ENCODE measurements around the gene KCNJ14.

KCNJ14 gene

GRCh38 chr19:48455171-48455907 is at the start of gene KCNJ14:
Gene KCNJ14, plus strand, starts transcription at chr19:48455574. Its CDS starts 6,151 bp downstream, at chr19:48461725.
- DNase-seq, result no peak

DNA sequence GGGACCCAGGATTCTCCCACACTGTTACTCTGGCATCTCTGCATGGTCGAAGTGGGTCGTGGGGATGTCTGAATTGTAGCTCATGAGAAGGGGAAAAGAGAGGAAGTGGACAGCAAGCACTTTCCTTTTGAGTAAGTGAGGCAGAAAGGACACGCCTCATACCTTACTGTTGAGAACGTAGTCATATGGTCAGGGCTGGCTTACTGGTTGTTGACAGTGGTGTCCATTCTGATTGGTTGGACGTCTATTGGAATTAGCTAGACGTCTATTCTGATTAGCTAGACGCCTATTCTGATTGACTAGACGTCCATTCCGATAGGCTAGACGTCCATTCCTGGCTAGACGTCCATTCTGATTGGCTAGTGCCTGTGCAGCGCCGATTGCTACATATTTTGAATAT is 49.5 kb upstream of the KCNJ14 start:
- DNase-seq, result no peak

DNA sequence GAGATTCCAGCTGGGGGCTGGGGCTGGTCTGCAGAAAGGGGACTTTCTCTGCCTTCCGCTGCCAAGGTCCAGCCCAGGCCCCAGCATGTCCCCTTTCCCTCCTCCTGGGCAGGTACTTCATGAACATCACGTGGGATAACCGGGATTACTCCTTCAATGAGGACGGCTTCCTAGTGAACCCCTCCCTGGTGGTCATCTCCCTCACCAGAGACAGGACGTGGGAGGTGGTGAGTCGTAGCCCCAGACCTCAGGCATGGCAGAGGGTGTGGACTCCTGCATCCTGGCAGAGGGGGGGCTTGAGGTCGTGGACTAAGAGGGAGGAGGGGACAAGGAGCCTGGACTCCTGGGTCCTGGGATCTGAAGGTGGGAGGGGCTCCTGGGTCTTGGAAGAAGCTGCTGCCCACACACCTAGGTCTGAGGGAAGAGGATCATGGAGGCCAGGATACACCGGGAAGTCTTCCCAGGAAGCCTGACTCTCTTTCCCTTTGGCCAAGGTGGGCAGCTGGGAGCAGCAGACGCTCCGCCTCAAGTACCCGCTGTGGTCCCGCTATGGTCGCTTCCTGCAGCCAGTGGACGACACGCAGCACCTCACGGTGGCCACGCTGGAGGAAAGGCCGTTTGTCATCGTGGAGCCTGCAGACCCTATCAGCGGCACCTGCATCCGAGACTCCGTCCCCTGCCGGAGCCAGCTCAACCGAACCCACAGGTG is 41.3 kb upstream of the KCNJ14 start:
- DNase-seq, result no peak

GRCh38 chr19:48415395-48415794 is 40.0 kb upstream of the KCNJ14 start:
- no peak for DNase-seq

DNA sequence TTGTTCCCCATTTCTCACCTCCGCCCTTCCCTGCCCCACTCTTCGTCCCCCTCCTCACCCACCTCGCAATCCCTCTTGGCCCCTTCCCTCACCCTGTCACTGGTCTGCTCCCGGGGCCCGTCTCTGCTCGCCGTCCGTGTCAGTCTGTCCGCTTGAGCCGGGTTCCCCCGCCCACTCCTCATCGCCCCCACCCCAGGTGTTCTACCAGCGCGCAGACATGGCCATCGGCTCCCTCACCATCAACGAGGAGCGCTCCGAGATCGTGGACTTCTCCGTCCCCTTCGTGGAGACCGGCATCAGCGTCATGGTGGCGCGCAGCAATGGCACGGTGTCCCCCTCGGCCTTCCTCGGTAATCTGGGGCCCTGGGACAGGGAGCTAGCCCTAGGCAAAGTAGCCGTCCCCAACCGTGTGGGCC is 39.6 kb upstream of the KCNJ14 start:
- DNase-seq, result no peak

- no peak for DNase-seq
Observed at GRCh38 chr19:48417421-48417820, 38.0 kb upstream of the KCNJ14 start.

GRCh38 chr19:48418317-48419064 is 36.9 kb upstream of the KCNJ14 start:
- DNase-seq, result no peak

- DNase-seq, result no peak
Observed at GRCh38 chr19:48419158-48419920, 36.0 kb upstream of the KCNJ14 start.

DNA sequence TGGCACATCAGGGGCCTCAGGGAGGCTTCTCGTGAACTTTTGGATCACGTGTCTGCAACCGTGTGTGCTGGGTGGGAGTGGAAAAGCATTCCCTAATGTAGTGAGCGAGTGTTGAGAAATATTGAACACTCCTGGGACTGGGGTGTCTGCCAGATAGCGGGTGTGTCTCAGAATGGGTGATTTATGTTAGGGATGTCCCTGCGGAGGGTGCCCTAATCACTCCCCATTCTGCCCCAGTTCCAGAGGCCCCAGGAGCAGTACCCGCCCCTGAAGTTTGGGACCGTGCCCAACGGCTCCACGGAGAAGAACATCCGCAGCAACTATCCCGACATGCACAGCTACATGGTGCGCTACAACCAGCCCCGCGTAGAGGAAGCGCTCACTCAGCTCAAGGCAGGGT is 33.8 kb upstream of the KCNJ14 start:
- DNase-seq, result no peak

- no peak for DNase-seq
Observed at GRCh38 chr19:48424694-48425219, 30.6 kb upstream of the KCNJ14 start.

DNA sequence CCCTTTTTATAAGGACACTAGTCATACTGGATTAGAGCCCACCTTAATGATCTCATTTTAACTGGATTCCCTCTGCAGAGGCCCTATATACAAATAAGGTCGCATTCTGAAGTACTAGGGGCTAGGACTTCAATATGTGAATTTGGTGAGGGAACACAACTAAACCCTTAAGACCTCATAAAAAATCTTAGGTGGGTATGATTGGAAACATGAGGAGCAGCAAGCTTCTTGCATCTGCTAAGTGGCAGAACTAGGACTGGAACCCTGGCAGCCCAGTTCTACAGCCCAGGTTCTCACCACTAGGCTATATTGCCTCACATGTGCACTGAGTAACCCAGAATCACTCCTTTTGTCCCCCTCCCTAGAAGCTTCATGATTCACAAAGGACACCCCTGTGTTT is 26.7 kb upstream of the KCNJ14 start:
- DNase-seq, result no peak

DNA sequence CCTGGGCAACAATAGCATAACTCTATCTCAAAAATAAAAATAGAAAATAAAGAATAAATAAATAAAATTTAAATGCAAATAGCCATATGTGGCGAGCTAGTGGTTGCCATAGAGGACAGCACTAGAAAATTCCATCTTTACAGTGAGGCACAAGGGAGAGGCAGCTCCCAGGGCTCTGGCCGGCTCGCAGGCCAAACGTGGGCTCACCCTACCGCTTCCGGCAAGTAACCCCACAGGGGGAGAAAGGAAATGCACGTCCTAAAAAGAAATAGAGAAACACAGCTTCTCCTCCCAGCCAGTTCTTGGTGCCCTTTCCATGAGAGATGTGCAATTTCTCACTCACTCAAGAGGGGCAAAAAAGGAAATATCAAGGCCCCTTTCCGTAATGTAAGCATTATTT is 22.0 kb upstream of the KCNJ14 start:
- no peak for DNase-seq

DNA sequence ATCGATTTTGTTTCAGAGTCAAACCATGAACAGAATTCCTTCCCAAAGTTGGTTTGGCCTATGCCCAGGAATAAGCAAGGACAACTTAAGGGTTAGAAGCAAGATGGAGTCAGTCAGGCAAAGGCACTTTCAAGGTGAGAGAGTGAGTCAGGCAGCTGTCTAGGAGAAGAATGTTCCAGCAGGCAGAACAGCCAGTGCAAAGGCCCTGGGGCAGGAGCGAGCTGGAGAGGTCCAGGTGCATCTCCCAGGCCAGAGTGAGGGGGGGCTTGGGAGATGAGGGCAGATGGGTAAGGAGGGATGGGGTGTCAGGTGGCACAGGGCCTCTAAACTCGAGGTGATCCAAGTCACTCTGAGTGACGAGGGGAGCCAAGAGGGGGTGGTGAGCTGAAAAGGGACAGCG is 18.8 kb upstream of the KCNJ14 start:
- no peak for DNase-seq

DNA sequence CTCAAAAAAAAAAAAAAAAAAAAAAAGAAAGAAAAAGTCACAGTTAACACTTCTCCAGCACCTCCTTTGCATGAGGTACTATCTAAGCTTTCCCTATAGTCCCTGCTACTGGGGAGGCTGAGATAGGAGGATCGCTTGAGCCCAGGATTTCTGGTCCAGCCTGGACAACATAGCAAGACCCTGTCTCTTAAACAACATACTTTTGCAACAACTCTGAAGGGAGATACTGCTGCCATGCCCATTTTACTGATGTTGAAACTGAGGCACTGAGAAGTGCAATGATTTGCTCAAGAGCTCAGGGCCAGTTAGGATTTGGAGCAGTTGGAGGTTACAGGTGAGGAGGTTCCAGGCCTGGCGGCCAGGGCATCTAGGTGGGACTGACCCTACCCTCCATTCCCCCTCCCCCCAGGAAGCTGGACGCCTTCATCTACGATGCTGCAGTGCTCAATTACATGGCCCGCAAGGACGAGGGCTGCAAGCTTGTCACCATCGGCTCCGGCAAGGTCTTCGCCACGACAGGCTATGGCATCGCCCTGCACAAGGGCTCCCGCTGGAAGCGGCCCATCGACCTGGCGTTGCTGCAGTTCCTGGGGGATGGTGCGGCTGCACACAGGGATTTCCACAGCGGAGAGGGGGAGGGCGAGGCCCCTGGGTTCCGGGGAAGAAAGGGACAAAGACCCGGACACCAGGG is 13.9 kb upstream of the KCNJ14 start:
- DNase-seq, result no peak

DNA sequence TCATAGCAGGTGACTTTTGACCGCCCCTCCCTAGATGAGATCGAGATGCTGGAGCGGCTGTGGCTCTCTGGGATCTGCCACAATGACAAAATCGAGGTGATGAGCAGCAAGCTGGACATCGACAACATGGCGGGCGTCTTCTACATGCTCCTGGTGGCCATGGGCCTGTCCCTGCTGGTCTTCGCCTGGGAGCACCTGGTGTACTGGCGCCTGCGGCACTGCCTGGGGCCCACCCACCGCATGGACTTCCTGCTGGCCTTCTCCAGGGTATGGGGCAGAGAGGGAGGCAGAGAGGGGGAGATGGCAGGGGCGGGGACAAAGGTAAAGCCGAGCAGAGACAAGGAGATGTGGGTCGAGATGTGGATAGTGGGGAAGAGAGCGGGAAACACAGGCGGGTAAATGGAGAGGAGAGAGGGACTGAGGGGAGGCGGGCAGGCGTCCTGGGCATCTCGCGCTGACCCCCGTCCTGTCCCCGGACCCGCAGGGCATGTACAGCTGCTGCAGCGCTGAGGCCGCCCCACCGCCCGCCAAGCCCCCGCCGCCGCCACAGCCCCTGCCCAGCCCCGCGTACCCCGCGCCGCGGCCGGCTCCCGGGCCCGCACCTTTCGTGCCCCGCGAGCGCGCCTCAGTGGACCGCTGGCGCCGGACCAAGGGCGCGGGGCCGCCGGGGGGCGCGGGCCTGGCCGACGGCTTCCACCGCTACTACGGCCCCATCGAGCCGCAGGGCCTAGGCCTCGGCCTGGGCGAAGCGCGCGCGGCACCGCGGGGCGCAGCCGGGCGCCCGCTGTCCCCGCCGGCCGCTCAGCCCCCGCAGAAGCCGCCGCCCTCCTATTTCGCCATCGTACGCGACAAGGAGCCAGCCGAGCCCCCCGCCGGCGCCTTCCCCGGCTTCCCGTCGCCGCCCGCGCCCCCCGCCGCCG is 13.0 kb upstream of the KCNJ14 start:
- no peak for DNase-seq

GRCh38 chr19:48443256-48443655 is 12.1 kb upstream of the KCNJ14 start:
- DNase-seq, result no peak

DNA sequence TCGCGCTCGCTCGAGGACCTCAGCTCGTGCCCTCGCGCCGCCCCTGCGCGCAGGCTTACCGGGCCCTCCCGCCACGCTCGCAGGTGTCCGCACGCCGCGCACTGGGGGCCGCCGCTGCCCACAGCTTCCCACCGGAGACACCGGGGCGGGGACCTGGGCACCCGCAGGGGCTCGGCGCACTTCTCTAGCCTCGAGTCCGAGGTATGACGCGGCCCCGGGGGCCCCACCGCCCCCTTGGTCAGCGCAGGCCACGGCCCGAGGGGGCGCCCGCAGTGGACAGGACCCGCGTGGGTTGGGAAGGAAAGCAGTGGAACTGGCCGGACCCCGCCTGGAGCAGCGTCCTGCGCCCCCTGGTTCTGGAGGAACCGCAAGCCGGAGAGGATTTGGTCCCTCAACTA is 11.6 kb upstream of the KCNJ14 start:
- no peak for DNase-seq

GRCh38 chr19:48444129-48444935 is 11.0 kb upstream of the KCNJ14 start:
- DNase-seq, result no peak

DNA sequence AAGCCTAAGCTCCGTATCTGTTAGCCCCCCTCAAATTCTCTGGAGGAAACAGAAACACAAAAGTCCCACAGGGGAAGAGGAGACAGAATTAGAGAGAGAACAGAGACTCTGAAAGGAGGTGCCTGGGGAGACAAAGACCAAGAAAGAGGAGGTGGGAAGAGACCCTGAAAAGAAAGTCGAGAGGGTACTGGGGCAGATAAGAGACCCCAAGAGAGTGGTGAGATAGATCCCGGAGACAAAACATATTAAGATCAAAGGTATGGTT is 10.5 kb upstream of the KCNJ14 start:
- no peak for DNase-seq

DNA sequence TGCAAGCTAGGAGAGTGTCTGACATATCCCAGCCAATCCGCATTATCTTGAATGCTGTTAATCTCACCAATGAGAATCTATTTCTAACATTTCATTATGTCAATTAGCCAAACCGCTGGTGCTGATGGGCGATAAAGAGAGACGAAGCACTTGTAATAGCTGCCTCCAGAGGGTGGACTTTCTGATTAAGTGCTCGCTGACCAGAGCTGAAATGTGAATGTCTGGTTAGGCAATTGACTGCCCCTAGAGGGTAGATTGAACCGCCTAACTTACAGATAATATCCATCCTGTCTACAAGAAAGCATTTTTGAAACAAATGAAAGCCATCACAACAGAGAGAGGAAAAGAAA is 10.1 kb upstream of the KCNJ14 start:
- DNase-seq, result no peak
